Right lobe of liver (tissue), 6 donors: ENCODE measurements around the gene COL23A1. TPM values are rescaled to one million over a fixed set of nuclear protein-coding genes. Genes with fewer than 3 reads are reported as not detected.

Source experiments
- ATAC-seq, 4 donors: fragments of 200-7000 bp; cut with Tn5 transposase; one replicate each; pipeline ENCODE4 v1.9.1; 2020; ENCODE audit warnings: mild to moderate bottlenecking in 4 of 4, moderate library complexity in 4 of 4
- DNase-seq, 3 donors: peaks; one replicate each; pipeline ENCODE4 v3.0.0-alpha.2; 2020
- H3K27ac ChIP-seq, 3 donors: fragments of 200-600 bp; one replicate each; pipeline ENCODE4 v1.8.0; 2022
- H3K27me3 ChIP-seq, 2 donors: fragments of 200-600 bp; one replicate each; pipeline ENCODE4 v1.8.0; 2022
- H3K36me3 ChIP-seq, 4 donors: fragments of 200-600 bp; sonication (generic) in 1 of 4; one replicate each; pipeline versions ENCODE4 v1.5.1 to v1.8.0; 2017 to 2022; ENCODE audit warnings: control low read depth in 1 of 4
- H3K4me1 ChIP-seq, 4 donors: fragments of 200-600 bp; sonication (generic) in 1 of 4; one replicate each; pipeline versions ENCODE4 v1.5.1 to v1.8.0; 2017 to 2022; ENCODE audit warnings: control low read depth in 1 of 4
- H3K4me3 ChIP-seq, 3 donors: fragments of 200-600 bp; one replicate each; pipeline ENCODE4 v1.8.0; 2022
- H3K9me3 ChIP-seq, 4 donors: fragments of 200-600 bp; sonication (generic) in 1 of 4; one replicate each; pipeline versions ENCODE4 v1.5.1 to v1.8.0; 2017 to 2022; ENCODE audit warnings: control low read depth in 1 of 4
- CTCF ChIP-seq, 4 donors: fragments of 200-600 bp in 3 of 4; fragments of 450-650 bp in 1 of 4; IDR thresholded peaks; one replicate each; pipeline versions ENCODE4 v1.5.1 to v1.8.0; 2016 to 2022; ENCODE audit warnings: antibody characterized with exemption in 4 of 4, mild to moderate bottlenecking in 2 of 4
- POLR2A ChIP-seq: fragments of 450-650 bp; IDR thresholded peaks from one replicate; pipeline ENCODE4 v1.6.1; 2017; ENCODE audit warnings: antibody characterized with exemption, mild to moderate bottlenecking
- WGBS: methylation state at CpG from one replicate; pipeline ENCODE4 v1.1.6; 2018; ENCODE audit warnings: low coverage, low lambda C conversion rate; ENCODE audit not compliant: insufficient coverage; ENCODE audit errors: missing lambda C conversion rate; 5-methylcytosine and 5-hydroxymethylcytosine counted together
- intact Hi-C, 2 donors: fragments of 100-400 bp; cut with DNase I; formaldehyde crosslinking; loops; one replicate each; pipeline versions ENCODE4 v1.11.2 to v1.14.1; 2022
- total RNA-seq, 6 experiments: library from RNA; depleted of rRNA in 2 of 6; stranded (reverse); fragments of >200 nt in 2 of 6; fragmentation: NEBNext Ultra II Directional in 3 of 6; extraction: Animal tissue kit (Norgen Biotek cat#: 25700) in 3 of 6; gene quantifications; one replicate each; pipeline versions ENCODE4 v1.1.0 to v1.2.4, GENCODE V29; 2016 to 2023
- donor health status: DM: no; HTN: yes; CAD: no.
- donor health status: DM: no; HTN: no; CAD: no.
- donor health status: DM: no; HTN: no; CAD: no.
- donor health status: DM: no; HTN: yes; CAD: no.
- donor health status: DM: no; HTN: yes; CAD: no.

Gene COL23A1
- total RNA-seq, 6 experiments from 2014 or later, result 0.25 to 1.2 (median 0.50) TPM

- Histone ChIP-seq H3K9me3 (no peaks in the 10 kb centered on the region), H3K36me3 (peaks cover 0 to 61% (median 15%) of the 10 kb centered on the region in 4 donors), H3K4me3 (no peak overlapping the region), H3K27ac (no peak overlapping the region), H3K4me1 (peaks cover 0 to 23% (median 7%) of the 10 kb centered on the region in 4 donors), H3K27me3 (no peaks in the 10 kb centered on the region)
- intact Hi-C loops, result no loop called here
- DNase-seq, result no peak
- TF ChIP-seq CTCF (IDR thresholded peaks at IDR 0.05) (no peak), POLR2A (no peak)
- ATAC-seq, result no peak
- 86% methylated on average over 3 of the region's 3 CpGs for WGBS
These were observed 371.4 kb downstream of the COL23A1 start for GRCh38 chr5:178218827-178219226.

GRCh38 chr5:178218237-178218776 is 371.9 kb downstream of the COL23A1 start:
- 27% methylated on average over 1 of the region's 5 CpGs for WGBS
- Histone ChIP-seq H3K27me3 (no peaks in the 10 kb centered on the region), H3K36me3 (peaks cover 0 to 61% (median 15%) of the 10 kb centered on the region in 4 donors), H3K4me3 (no peak overlapping the region), H3K9me3 (no peaks in the 10 kb centered on the region), H3K27ac (no peak overlapping the region), H3K4me1 (peaks cover 0 to 29% (median 9%) of the 10 kb centered on the region in 4 donors)
- intact Hi-C loops, result no loop called here
- DNase-seq, result no peak
- no peak for ATAC-seq
- TF ChIP-seq CTCF (IDR thresholded peaks at IDR 0.05) (no peak), POLR2A (no peak)

GRCh38 chr5:178216779-178217178 is 373.4 kb downstream of the COL23A1 start:
- Histone ChIP-seq H3K9me3 (no peaks in the 10 kb centered on the region), H3K27ac (no peak overlapping the region), H3K4me3 (no peak overlapping the region), H3K4me1 (peaks cover 0 to 39% (median 16%) of the 10 kb centered on the region in 4 donors), H3K36me3 (peaks cover 5 to 61% (median 13%) of the 10 kb centered on the region in 4 donors), H3K27me3 (no peaks in the 10 kb centered on the region)
- no peak for TF ChIP-seq CTCF (IDR thresholded peaks at IDR 0.05)
- TF ChIP-seq POLR2A, result no peak
- intact Hi-C loops, result no loop called here
- no peak for ATAC-seq
- no peak for DNase-seq
- 85% methylated on average over 3 of the region's 3 CpGs for WGBS

- Histone ChIP-seq H3K27ac (no peak overlapping the region), H3K27me3 (no peaks in the 10 kb centered on the region), H3K36me3 (peaks cover 8 to 62% (median 20%) of the 10 kb centered on the region in 4 donors), H3K9me3 (no peaks in the 10 kb centered on the region), H3K4me3 (no peak overlapping the region), H3K4me1 (peaks cover 0 to 39% (median 16%) of the 10 kb centered on the region in 4 donors)
- no peak for DNase-seq
- TF ChIP-seq POLR2A (no peak), CTCF (IDR thresholded peaks at IDR 0.05) (no peak)
- no peak for ATAC-seq
- intact Hi-C loops, result no loop called here
- 62% methylated on average over 4 of the region's 5 CpGs for WGBS
These were observed 374.1 kb downstream of the COL23A1 start for GRCh38 chr5:178216088-178216534.
